ENCODE measurements around the gene PACSIN2. TPM values are rescaled to one million over a fixed set of nuclear protein-coding genes. Genes with fewer than 3 reads are reported as not detected.
A peak's percentile ranks its signal among the peaks of the same experiment; 100 is the strongest.

The PACSIN2 gene
- total RNA-seq, 1 donor from 2014 or later = 46.2 TPM

- Histone ChIP-seq H3K27ac (no peak overlapping the region), H3K4me1 (peaks cover 50% of the 10 kb centered on the region), H3K36me3 (no peaks in the 10 kb centered on the region), H3K9me3 (no peaks in the 10 kb centered on the region), H3K27me3 (no peaks in the 10 kb centered on the region), H3K4me3 (no peak overlapping the region)
- DNase-seq (ENCODE audit: extremely low spot score in 2 of 2) = no peak
- intact Hi-C loops (cut with DNase I) = no loop called here
- TF ChIP-seq POLR2A (IDR thresholded peaks at IDR 0.05) (no peak), POLR2AphosphoS5 (IDR thresholded peaks at IDR 0.05; ENCODE audit: insufficient read depth in 1 of 2, low read depth in 1 of 2) (no peak), CTCF (IDR thresholded peaks at IDR 0.05) (no peak)
Observed at GRCh38 chr22:42948294-42948693, 66.7 kb downstream of the PACSIN2 start.

GRCh38 chr22:42947211-42947990 lies 67.5 kb downstream of the PACSIN2 start:
- H3K4me3 ChIP-seq = no peak overlapping the region
- H3K27ac ChIP-seq = peak overlapping the region; percentile 18
- H3K9me3 ChIP-seq = no peaks in the 10 kb centered on the region
- no peaks in the 10 kb centered on the region for H3K27me3 ChIP-seq
- H3K36me3 ChIP-seq = no peaks in the 10 kb centered on the region
- intact Hi-C loops (cut with DNase I) = no loop called here
- H3K4me1 ChIP-seq = peaks cover 58% of the 10 kb centered on the region
- DNase-seq (ENCODE audit: extremely low spot score in 2 of 2) = no peak
- no peak for TF ChIP-seq POLR2AphosphoS5 (IDR thresholded peaks at IDR 0.05; ENCODE audit: insufficient read depth in 1 of 2, low read depth in 1 of 2)
- no peak for TF ChIP-seq CTCF (IDR thresholded peaks at IDR 0.05)
- no peak for TF ChIP-seq POLR2A (IDR thresholded peaks at IDR 0.05)

GRCh38 chr22:42946546-42947198 lies 68.3 kb downstream of the PACSIN2 start:
- no peak for DNase-seq (ENCODE audit: extremely low spot score in 2 of 2)
- TF ChIP-seq POLR2AphosphoS5 (IDR thresholded peaks at IDR 0.05; ENCODE audit: insufficient read depth in 1 of 2, low read depth in 1 of 2) (no peak), CTCF (IDR thresholded peaks at IDR 0.05) (no peak), POLR2A (IDR thresholded peaks at IDR 0.05) (no peak)
- H3K27me3 ChIP-seq = no peaks in the 10 kb centered on the region
- intact Hi-C loops (cut with DNase I) = no loop called here
- peak overlapping the region; percentile 18 for H3K27ac ChIP-seq
- H3K4me3 ChIP-seq = no peak overlapping the region
- H3K36me3 ChIP-seq = no peaks in the 10 kb centered on the region
- H3K4me1 ChIP-seq = peaks cover 59% of the 10 kb centered on the region
- H3K9me3 ChIP-seq = no peaks in the 10 kb centered on the region

GRCh38 chr22:42945736-42946135 lies 69.2 kb downstream of the PACSIN2 start:
- no peak overlapping the region for H3K27ac ChIP-seq
- H3K36me3 ChIP-seq = no peaks in the 10 kb centered on the region
- H3K27me3 ChIP-seq = no peaks in the 10 kb centered on the region
- no peak for DNase-seq (ENCODE audit: extremely low spot score in 2 of 2)
- intact Hi-C loops (cut with DNase I) = no loop called here
- no peak overlapping the region for H3K4me3 ChIP-seq
- peaks cover 60% of the 10 kb centered on the region for H3K4me1 ChIP-seq
- H3K9me3 ChIP-seq = no peaks in the 10 kb centered on the region
- TF ChIP-seq CTCF (IDR thresholded peaks at IDR 0.05) = no peak

- H3K36me3 ChIP-seq = no peaks in the 10 kb centered on the region
- no peak overlapping the region for H3K4me3 ChIP-seq
- H3K9me3 ChIP-seq = no peaks in the 10 kb centered on the region
- no peak for TF ChIP-seq CTCF (IDR thresholded peaks at IDR 0.05)
- no peak for TF ChIP-seq POLR2A (IDR thresholded peaks at IDR 0.05)
- no peak for TF ChIP-seq POLR2AphosphoS5 (IDR thresholded peaks at IDR 0.05; ENCODE audit: insufficient read depth in 1 of 2, low read depth in 1 of 2)
- no peak for DNase-seq (ENCODE audit: extremely low spot score in 2 of 2)
- intact Hi-C loops (cut with DNase I) = no loop called here
- H3K4me1 ChIP-seq = peaks cover 67% of the 10 kb centered on the region
- peak overlapping the region; percentile 26 for H3K27ac ChIP-seq
- H3K27me3 ChIP-seq = no peaks in the 10 kb centered on the region
Observed at GRCh38 chr22:42945027-42945426, 69.9 kb downstream of the PACSIN2 start.
